ENCODE data around the gene RYR1. TPM values are rescaled to one million over a fixed set of nuclear protein-coding genes. Genes with fewer than 3 reads are reported as not detected.
"Not testable (repeated sequence)": the region's sequence is repeated elsewhere in the genome, so short reads cannot be mapped to it uniquely, and the experiment has no call there.

The RYR1 gene
- polyA plus RNA-seq, 1 of the 3 experiments (the other 2 are of a cell fraction): under 0.01 TPM

GRCh38 chr19:38626401-38626800 is 192.9 kb downstream of the RYR1 start:
- Histone ChIP-seq H3K27ac (ENCODE audit: low read depth in 2 of 2, low read length in 1 of 2) (no peak overlapping the region), H3F3A (replicated peaks; ENCODE audit: insufficient read depth) (no peaks in the 10 kb centered on the region), H3K36me3 (replicated peaks in 1 of 2; ENCODE audit: control insufficient read depth in 1 of 2, insufficient read depth in 2 of 2, low read length in 1 of 2) (peaks cover 26 to 50% of the 10 kb centered on the region in 2 experiments), H2AFZ (ENCODE audit: low read depth) (no peak overlapping the region), H3K4me2 (no peak overlapping the region), H3K4me3 (ENCODE audit: low read depth in 2 of 2, low read length in 1 of 2) (no peak overlapping the region), H3K9me2 (no peaks in the 10 kb centered on the region), H3K4me1 (ENCODE audit: control insufficient read depth in 1 of 2, insufficient read depth in 2 of 2, low read depth in 1 of 2, low read length in 1 of 2) (no peaks in the 10 kb centered on the region), H3K9me3 (no peaks in the 10 kb centered on the region), H3K9ac (no peak overlapping the region), H3K79me2 (ENCODE audit: insufficient read depth) (peaks cover 5% of the 10 kb centered on the region; the same call in 1 of the 2 replicates), H4K20me1 (ENCODE audit: insufficient read depth) (no peaks in the 10 kb centered on the region), H3K27me3 (ENCODE audit: insufficient read depth) (no peaks in the 10 kb centered on the region)
- ChIA-PET POLR2A (no interaction called here), CTCF (interaction anchor here (1.4 to 2.4 kb wide), 2 partner anchors 9 to 11 kb away, joined by 3 to 14 read pairs; no protein-coding TSS in a partner anchor)
- 98% methylated on average over 4 of the region's 4 CpGs for WGBS (ENCODE audit: low lambda C conversion rate)
- TF ChIP-seq JUND (IDR thresholded peaks at IDR 0.05) (no peak), GABPA (IDR thresholded peaks at IDR 0.05; ENCODE audit: low read depth) (no peak), NFIC (IDR thresholded peaks at IDR 0.05; ENCODE audit: borderline replicate concordance) (no peak), CTCF (IDR thresholded peaks at IDR 0.05) (no peak), GATA2 (CRISPR knock-in tag; IDR thresholded peaks at IDR 0.05) (no peak), TAF1 (IDR thresholded peaks at IDR 0.05; ENCODE audit: borderline replicate concordance, low read depth, low read length) (no peak)
- DNase-seq: no peak

GRCh38 chr19:38629568-38629967 is 196.1 kb downstream of the RYR1 start:
- H4K20me1 ChIP-seq (ENCODE audit: insufficient read depth): no peaks in the 10 kb centered on the region
- no peak overlapping the region for H3K9ac ChIP-seq
- H3K9me2 ChIP-seq: no peaks in the 10 kb centered on the region
- no peak overlapping the region for H3K27ac ChIP-seq (ENCODE audit: low read depth in 2 of 2, low read length in 1 of 2)
- TF ChIP-seq GABPA (IDR thresholded peaks at IDR 0.05; ENCODE audit: low read depth) (no peak), RAD21 (IDR thresholded peaks at IDR 0.05; ENCODE audit: low read length) (no peak), FOXM1 (IDR thresholded peaks at IDR 0.05; ENCODE audit: low read depth) (no peak), GATA2 (CRISPR knock-in tag; IDR thresholded peaks at IDR 0.05) (no peak), SIN3A (IDR thresholded peaks at IDR 0.05; ENCODE audit: borderline replicate concordance, low read depth, low read length) (no peak)
- DNase-seq: no peak
- ChIA-PET CTCF (interaction anchor here (0.6 to 1.5 kb wide), 4 partner anchors 49 to 125 kb away, joined by 3 to 6 read pairs (median 3); no protein-coding TSS in a partner anchor), POLR2A (no interaction called here)
- H3K4me3 ChIP-seq (ENCODE audit: low read depth in 2 of 2, low read length in 1 of 2): no peak overlapping the region
- 96% methylated on average over 6 of the region's 6 CpGs for WGBS (ENCODE audit: low lambda C conversion rate)
- H3F3A ChIP-seq (replicated peaks; ENCODE audit: insufficient read depth): peaks cover 2% of the 10 kb centered on the region
- H3K79me2 ChIP-seq (ENCODE audit: insufficient read depth): no peaks in the 10 kb centered on the region
- no peak overlapping the region for H3K4me2 ChIP-seq
- H2AFZ ChIP-seq (ENCODE audit: low read depth): no peak overlapping the region
- no peaks in the 10 kb centered on the region for H3K9me3 ChIP-seq
- no peaks in the 10 kb centered on the region for H3K4me1 ChIP-seq (ENCODE audit: control insufficient read depth in 1 of 2, insufficient read depth in 2 of 2, low read depth in 1 of 2, low read length in 1 of 2)
- peaks cover 14 to 43% of the 10 kb centered on the region in 2 experiments for H3K36me3 ChIP-seq (replicated peaks in 1 of 2; ENCODE audit: control insufficient read depth in 1 of 2, insufficient read depth in 2 of 2, low read length in 1 of 2)
- no peaks in the 10 kb centered on the region for H3K27me3 ChIP-seq (ENCODE audit: insufficient read depth)

GRCh38 chr19:38631301-38631700 is 197.8 kb downstream of the RYR1 start:
- 68% methylated on average over 10 of the region's 11 CpGs for WGBS (ENCODE audit: low lambda C conversion rate)
- H3K36me3 ChIP-seq (replicated peaks in 1 of 2; ENCODE audit: control insufficient read depth in 1 of 2, insufficient read depth in 2 of 2, low read length in 1 of 2): peaks cover 22 to 47% of the 10 kb centered on the region in 2 experiments
- H3K9ac ChIP-seq; H3F3A ChIP-seq (replicated peaks; ENCODE audit: insufficient read depth); H3K4me2 ChIP-seq; H3K4me1 ChIP-seq (ENCODE audit: control insufficient read depth in 1 of 2, insufficient read depth in 2 of 2, low read depth in 1 of 2, low read length in 1 of 2); H3K4me3 ChIP-seq (ENCODE audit: low read depth in 2 of 2, low read length in 1 of 2); H3K79me2 ChIP-seq (ENCODE audit: insufficient read depth); H3K27ac ChIP-seq (ENCODE audit: low read depth in 2 of 2, low read length in 1 of 2); DNase-seq; H3K9me3 ChIP-seq; CTCF ChIA-PET; H3K27me3 ChIP-seq (ENCODE audit: insufficient read depth); POLR2A ChIA-PET; H2AFZ ChIP-seq (ENCODE audit: low read depth); H4K20me1 ChIP-seq (ENCODE audit: insufficient read depth); H3K9me2 ChIP-seq: not testable (repeated sequence)

DNA sequence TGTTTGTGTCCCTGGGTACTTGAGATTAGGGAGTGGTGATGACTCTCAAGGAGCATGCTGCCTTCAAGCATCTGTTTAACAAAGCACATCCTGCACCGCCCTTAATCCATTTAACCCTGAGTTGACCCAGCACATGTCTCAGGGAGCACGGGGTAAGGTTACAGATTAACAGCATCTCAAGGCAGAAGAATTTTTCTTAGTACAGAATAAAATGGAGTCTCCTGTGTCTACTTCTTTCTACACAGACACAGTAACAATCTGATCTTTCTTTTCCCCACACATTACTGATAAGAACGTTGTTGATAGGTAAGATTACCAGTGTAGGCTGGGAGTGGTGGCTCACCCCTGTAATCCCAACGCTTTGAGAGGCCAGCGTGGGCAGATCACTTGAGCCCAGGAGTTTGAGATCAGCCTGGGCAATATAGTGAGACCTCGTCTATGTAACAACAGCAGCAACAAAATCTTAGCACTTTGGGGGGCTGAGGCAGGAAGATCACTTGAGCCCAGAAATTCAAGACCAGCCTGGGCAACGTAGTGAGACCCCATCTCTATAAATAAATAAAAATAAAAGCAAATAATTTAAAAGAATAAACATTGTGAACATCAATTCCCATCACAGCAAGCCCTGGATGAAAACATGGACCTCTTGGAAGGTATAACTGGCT is 198.5 kb downstream of the RYR1 start:
- H3K27me3 ChIP-seq (ENCODE audit: insufficient read depth); H4K20me1 ChIP-seq (ENCODE audit: insufficient read depth); H3K9me3 ChIP-seq; DNase-seq; H3K4me2 ChIP-seq; H3K4me3 ChIP-seq (ENCODE audit: low read depth in 2 of 2, low read length in 1 of 2); POLR2A ChIA-PET; H3K27ac ChIP-seq (ENCODE audit: low read depth in 2 of 2, low read length in 1 of 2); H3K9me2 ChIP-seq; H3F3A ChIP-seq (replicated peaks; ENCODE audit: insufficient read depth); CTCF ChIA-PET; H3K79me2 ChIP-seq (ENCODE audit: insufficient read depth); H3K4me1 ChIP-seq (ENCODE audit: control insufficient read depth in 1 of 2, insufficient read depth in 2 of 2, low read depth in 1 of 2, low read length in 1 of 2); H3K9ac ChIP-seq; H2AFZ ChIP-seq (ENCODE audit: low read depth): not testable (repeated sequence)
- 71% methylated on average over 7 of the region's 7 CpGs for WGBS (ENCODE audit: low lambda C conversion rate)
- H3K36me3 ChIP-seq (replicated peaks in 1 of 2; ENCODE audit: control insufficient read depth in 1 of 2, insufficient read depth in 2 of 2, low read length in 1 of 2): peaks cover 24 to 47% of the 10 kb centered on the region in 2 experiments

Data from SK-N-SH (cell line).